Endodermal cell (in vitro differentiated cells): ENCODE data around the gene KCTD17. TPM values are rescaled to one million over a fixed set of nuclear protein-coding genes. Genes with fewer than 3 reads are reported as not detected.
A peak's percentile ranks its signal among the peaks of the same experiment; 100 is the strongest.

Experiments used
- DNase-seq: peaks from one replicate; pipeline ENCODE4 v3.0.0-alpha.2; 2017
- H3K27ac ChIP-seq: 2 replicates; pipeline ENCODE4 v1.5.1; 2013; ENCODE audit warnings: mild to moderate bottlenecking, low read depth, low read length, moderate library complexity
- H3K27me3 ChIP-seq: 2 replicates; pipeline ENCODE4 v1.6.1; 2013; ENCODE audit warnings: mild to moderate bottlenecking, low read length, moderate library complexity; ENCODE audit not compliant: insufficient read depth, control insufficient read depth, poor library complexity, severe bottlenecking
- H3K36me3 ChIP-seq: 2 replicates; pipeline ENCODE4 v1.7.0; 2013; ENCODE audit warnings: mild to moderate bottlenecking, low read length, moderate library complexity; ENCODE audit not compliant: control insufficient read depth, insufficient read depth
- H3K4me1 ChIP-seq: one replicate; pipeline ENCODE4 v1.7.0; 2013; ENCODE audit warnings: low read length; ENCODE audit not compliant: control insufficient read depth, insufficient read depth
- H3K4me3 ChIP-seq: 2 replicates; pipeline ENCODE4 v1.5.1; 2013; ENCODE audit warnings: mild to moderate bottlenecking, low read length, moderate library complexity
- H3K9ac ChIP-seq: 2 replicates; pipeline ENCODE4 v1.6.1; 2013; ENCODE audit warnings: mild to moderate bottlenecking, low read length, moderate library complexity; ENCODE audit not compliant: poor library complexity, severe bottlenecking; ENCODE audit errors: extremely low read depth
- H3K9me3 ChIP-seq: 2 replicates; pipeline ENCODE4 v1.6.1; 2013; ENCODE audit warnings: mild to moderate bottlenecking, low read length, moderate library complexity; ENCODE audit not compliant: control insufficient read depth
- H3K27ac Mint-ChIP-seq: 2 replicates; pipeline ENCODE4 v1.8.0; 2020; ENCODE audit warnings: mixed read lengths
- H3K27me3 Mint-ChIP-seq: 2 replicates; pipeline ENCODE4 v1.8.0; 2021; ENCODE audit warnings: mild to moderate bottlenecking, mixed read lengths; ENCODE audit not compliant: insufficient read depth
- H3K36me3 Mint-ChIP-seq: 2 replicates; pipeline ENCODE4 v1.8.0; 2020; ENCODE audit warnings: low read depth, mixed read lengths
- H3K4me1 Mint-ChIP-seq: 2 replicates; pipeline ENCODE4 v1.8.0; 2020; ENCODE audit warnings: mixed read lengths
- H3K4me3 Mint-ChIP-seq: 2 replicates; pipeline ENCODE4 v1.8.0; 2020; ENCODE audit warnings: mild to moderate bottlenecking, moderate library complexity, mixed read lengths
- H3K9me3 Mint-ChIP-seq: 2 replicates; pipeline ENCODE4 v1.8.0; 2020; ENCODE audit warnings: mild to moderate bottlenecking, mixed read lengths
- CTCF ChIP-seq: fragments of 200-600 bp; sonication (generic); conservative IDR thresholded peaks from 2 replicates; pipeline ENCODE4 v1.5.0; 2021; ENCODE audit warnings: antibody characterized with exemption, mild to moderate bottlenecking
- WGBS, 2 experiments: methylation state at CpG; one replicate each; pipeline versions ENCODE4 v1.1.5 to v1.1.7; 2013; ENCODE audit warnings: missing lambda C conversion rate in 2 of 2, mixed read lengths in 1 of 2; ENCODE audit not compliant: insufficient coverage in 1 of 2, insufficient read length in 1 of 2; 5-methylcytosine and 5-hydroxymethylcytosine counted together
- long read RNA-seq, 4 experiments: library from polyadenylated mRNA in 2 of 4; library from RNA in 1 of 4; library from capped mRNA in 1 of 4; stranded (forward) in 3 of 4; unstranded in 1 of 4; transcript quantifications; one replicate each; pipeline ENCODE4 v2.0.0, GENCODE V29; 2020 to 2021; ENCODE audit warnings: inconsistent platforms in 1 of 4
- polyA plus RNA-seq, 2 experiments: library from polyadenylated mRNA; stranded (reverse); fragments of 50-300 nt; gene quantifications; one replicate each; pipeline ENCODE4 v1.2.3, GENCODE V29; 2013
- total RNA-seq, 2 donors: library from RNA; stranded (reverse); fragmentation: NEBNext Ultra II Directional in 1 of 2; extraction: Animal tissue kit (Norgen Biotek cat#: 25700) in 1 of 2; gene quantifications; 2 replicates in 1 of 2; 3 replicates in 1 of 2; pipeline ENCODE4 v1.2.1, GENCODE V29; 2021

KCTD17 gene
- total RNA-seq = 10 to 100 TPM; 35.4 to 37.0 TPM
- 48.8 TPM for polyA plus RNA-seq (2013, experiment 1 of 2)
- 43.1 TPM for polyA plus RNA-seq (2013, experiment 2 of 2)
- long read RNA-seq, experiment 1, partial matches to known transcripts = 3 of 10 reads
- long read RNA-seq, experiment 1, other reads (novel, unspliced or antisense) = 3 of 10 reads
- long read RNA-seq, experiment 2, transcript KCTD17-201 (8 exons, 1,691 nt) = major isoform, 14 of 39 reads
- long read RNA-seq, experiment 2, partial matches to known transcripts = 8 of 39 reads
- long read RNA-seq, experiment 2, other reads (novel, unspliced or antisense) = 11 of 39 reads
- long read RNA-seq, experiment 3, partial matches to known transcripts = 0 of 7 reads
- long read RNA-seq, experiment 3, other reads (novel, unspliced or antisense) = 6 of 7 reads
- long read RNA-seq, experiment 4, partial matches to known transcripts = 3 of 4 reads
- long read RNA-seq, experiment 4, other reads (novel, unspliced or antisense) = 0 of 4 reads

DNA sequence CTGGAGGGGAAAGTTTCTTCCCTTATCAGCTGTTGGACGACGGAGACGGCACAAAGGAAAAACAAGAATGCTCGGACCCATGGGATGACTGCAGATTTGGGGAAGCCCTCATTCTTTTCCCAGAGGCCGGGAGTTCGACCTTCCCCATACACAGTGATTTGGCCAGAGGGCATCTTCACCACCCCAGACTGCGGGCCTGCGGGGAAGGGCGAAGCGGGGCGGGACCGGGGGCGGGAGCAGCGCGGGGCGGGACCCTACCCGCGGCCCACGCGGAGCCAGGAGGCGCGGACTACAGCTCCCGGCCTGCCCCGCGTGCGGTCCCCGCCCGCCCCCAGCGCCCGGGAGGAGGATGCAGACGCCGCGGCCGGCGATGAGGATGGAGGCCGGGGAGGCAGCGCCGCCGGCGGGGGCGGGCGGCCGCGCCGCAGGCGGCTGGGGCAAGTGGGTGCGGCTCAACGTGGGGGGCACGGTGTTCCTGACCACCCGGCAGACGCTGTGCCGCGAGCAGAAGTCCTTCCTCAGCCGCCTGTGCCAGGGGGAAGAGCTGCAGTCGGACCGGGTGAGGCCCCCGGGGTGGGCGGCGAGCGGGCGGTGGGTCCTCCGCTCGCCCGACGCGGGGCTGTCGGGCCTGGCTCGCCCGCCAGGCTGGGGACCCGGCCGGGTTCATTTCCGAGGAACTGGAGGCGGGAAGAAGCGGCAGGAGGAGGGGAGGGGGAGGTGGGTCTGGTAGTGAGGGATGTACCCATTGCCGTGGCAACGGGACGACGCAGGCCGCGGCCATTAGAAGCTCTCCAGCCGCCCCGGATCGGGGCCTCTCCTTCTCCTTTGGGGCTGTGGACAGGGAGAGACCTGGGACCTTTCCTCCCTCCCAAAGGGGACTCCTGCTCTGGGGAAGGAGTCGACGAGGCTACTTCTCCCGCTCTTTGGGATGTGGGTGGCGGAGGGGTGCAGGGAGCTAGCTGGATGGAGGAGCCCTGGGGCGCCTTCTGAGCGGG lies at the start of gene KCTD17:
Gene KCTD17 (plus strand): TSS at position 352 of the 995 bp plus-strand sequence. CDS start 19 bp downstream, at position 371.
- Histone ChIP-seq H3K4me1 (no peaks in the 10 kb centered on the region), H3K27me3 (no peaks in the 10 kb centered on the region), H3K4me3 (peak within 1 kb of the TSS; percentile 80), H3K36me3 (peaks cover 3% of the 10 kb centered on the region), H3K9ac (peak within 1 kb of the TSS; percentile 53), H3K27ac (no peak within 1 kb of the TSS), H3K9me3 (no peaks in the 10 kb centered on the region)
- TF ChIP-seq CTCF = no peak
- Mint-ChIP-seq H3K27ac (no peak within 1 kb of the TSS), H3K4me1 (peaks cover 16% of the 10 kb centered on the region), H3K27me3 (peaks cover 13% of the 10 kb centered on the region), H3K9me3 (no peaks in the 10 kb centered on the region), H3K36me3 (peaks cover 6% of the 10 kb centered on the region), H3K4me3 (peak within 1 kb of the TSS; percentile 60)
- peak; percentile 84 for DNase-seq
- 7 to 8% methylated on average over 22 to 89 of the region's 89 CpGs for WGBS, 2 experiments

DNA sequence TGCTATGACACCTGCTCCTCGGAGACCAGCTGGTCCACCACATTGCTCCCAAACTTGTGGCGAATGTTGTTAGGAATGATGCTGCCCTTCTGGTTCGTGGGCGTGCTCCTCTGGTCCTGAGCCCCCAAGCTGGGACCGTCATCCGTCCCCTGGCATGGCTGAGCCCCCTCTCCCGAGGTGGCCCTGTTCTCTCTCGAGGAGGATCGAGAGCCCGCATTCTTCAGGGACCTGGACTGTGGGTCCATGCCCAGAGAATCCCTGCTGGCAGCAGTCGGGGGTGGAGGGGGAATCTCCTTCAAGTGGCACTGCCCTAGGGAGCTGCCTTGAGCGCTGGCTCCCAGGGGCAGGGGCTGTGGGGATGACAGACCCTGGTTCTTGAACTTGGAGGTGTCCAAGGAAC lies 49.7 kb upstream of the KCTD17 start:
- Mint-ChIP-seq H3K4me3 (no peak overlapping the region), H3K27me3 (peaks cover 36% of the 10 kb centered on the region), H3K4me1 (no peaks in the 10 kb centered on the region), H3K9me3 (peaks cover 1% of the 10 kb centered on the region), H3K27ac (no peak overlapping the region), H3K36me3 (no peaks in the 10 kb centered on the region)
- peaks cover 5% of the 10 kb centered on the region for H3K27me3 ChIP-seq
- H3K9ac ChIP-seq = no peak overlapping the region
- no peaks in the 10 kb centered on the region for H3K36me3 ChIP-seq
- H3K4me3 ChIP-seq = no peak overlapping the region
- DNase-seq = peak; percentile 28
- no peak overlapping the region for H3K27ac ChIP-seq
- WGBS, 2 experiments = 86 to 89% methylated on average over 9 to 12 of the region's 12 CpGs
- H3K4me1 ChIP-seq = no peaks in the 10 kb centered on the region
- TF ChIP-seq CTCF = no peak
- no peaks in the 10 kb centered on the region for H3K9me3 ChIP-seq

GRCh38 chr22:37002633-37003032 lies 48.9 kb upstream of the KCTD17 start:
- DNase-seq = no peak
- H3K36me3 ChIP-seq = no peaks in the 10 kb centered on the region
- no peaks in the 10 kb centered on the region for H3K9me3 ChIP-seq
- no peaks in the 10 kb centered on the region for H3K36me3 Mint-ChIP-seq
- H3K9ac ChIP-seq = no peak overlapping the region
- 88 to 89% methylated on average over 5 to 7 of the region's 7 CpGs for WGBS, 2 experiments
- H3K27me3 Mint-ChIP-seq = peaks cover 43% of the 10 kb centered on the region
- H3K4me1 ChIP-seq = no peaks in the 10 kb centered on the region
- peaks cover 14% of the 10 kb centered on the region for H3K27me3 ChIP-seq
- peaks cover 1% of the 10 kb centered on the region for H3K9me3 Mint-ChIP-seq
- H3K27ac Mint-ChIP-seq = no peak overlapping the region
- no peak overlapping the region for H3K27ac ChIP-seq
- no peak overlapping the region for H3K4me3 Mint-ChIP-seq
- no peak overlapping the region for H3K4me3 ChIP-seq
- TF ChIP-seq CTCF = no peak
- no peaks in the 10 kb centered on the region for H3K4me1 Mint-ChIP-seq
